Measurements from ENCODE around the gene BTBD16.

- no peak for TF ChIP-seq GATA3 (IDR thresholded peaks at IDR 0.05; ENCODE audit: low read depth, low read length)
- no peak for TF ChIP-seq GATA2 (IDR thresholded peaks at IDR 0.05; ENCODE audit: low read depth, low read length)
These were observed 27.7 kb downstream of the BTBD16 start for GRCh38 chr10:122298598-122299301.

Data from SH-SY5Y (cell line).